Activated CD4-positive, alpha-beta T cell treated with anti-CD3 and anti-CD28 coated beads, Interleukin-2, Interleukin-4, amounts not matched to agents 100 ng/mL and 50 ng/mL, durations not matched to agents 16 hours and 8 hours (primary cell): ENCODE data around the gene MUC12.
"Not testable (repeated sequence)": the region's sequence is repeated elsewhere in the genome, so short reads cannot be mapped to it uniquely, and the experiment has no call there.

Source experiments
- DNase-seq: peaks from one replicate; pipeline ENCODE4 v3.0.0-alpha.2; 2020; ENCODE audit warnings: low spot score

The MUC12 gene

DNA sequence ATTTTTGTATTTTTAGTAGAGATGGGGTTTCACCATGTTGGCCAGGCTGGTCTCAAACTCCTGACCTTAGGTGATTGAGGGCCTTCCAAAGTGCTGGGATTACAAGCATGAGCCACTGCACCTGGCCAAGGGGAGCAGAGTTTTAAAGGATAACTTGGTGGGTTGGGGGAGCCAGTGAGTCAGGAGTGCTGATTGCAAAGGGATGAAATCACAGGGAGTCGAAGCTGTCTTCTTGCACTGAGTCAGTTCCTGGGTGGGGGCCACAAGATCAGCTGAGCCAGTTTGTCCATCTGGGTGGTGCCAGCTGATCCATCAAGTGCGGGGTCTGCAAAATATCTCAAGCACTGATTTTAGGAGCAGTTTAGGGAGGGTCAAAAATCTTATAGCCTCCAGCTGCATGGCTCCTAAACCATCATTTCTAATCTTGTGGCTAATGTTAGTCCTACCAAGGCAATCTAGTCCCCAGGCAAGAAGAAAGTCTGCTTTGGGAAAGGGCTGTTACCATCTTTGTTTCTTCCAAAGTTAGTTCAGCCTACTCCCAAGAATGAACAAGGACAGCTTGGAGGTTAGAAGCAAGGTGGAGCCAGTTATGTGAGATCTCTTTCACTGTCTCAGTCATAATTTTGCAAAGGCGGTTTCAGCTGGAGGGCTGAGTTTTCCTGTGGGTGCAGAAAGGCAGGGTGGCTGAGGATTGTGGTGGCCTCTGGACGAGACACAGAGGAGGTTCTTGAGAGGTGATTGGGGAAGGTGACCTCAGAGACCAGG is 15.8 kb downstream of the MUC12 start:
- DNase-seq: not testable (repeated sequence)

DNA sequence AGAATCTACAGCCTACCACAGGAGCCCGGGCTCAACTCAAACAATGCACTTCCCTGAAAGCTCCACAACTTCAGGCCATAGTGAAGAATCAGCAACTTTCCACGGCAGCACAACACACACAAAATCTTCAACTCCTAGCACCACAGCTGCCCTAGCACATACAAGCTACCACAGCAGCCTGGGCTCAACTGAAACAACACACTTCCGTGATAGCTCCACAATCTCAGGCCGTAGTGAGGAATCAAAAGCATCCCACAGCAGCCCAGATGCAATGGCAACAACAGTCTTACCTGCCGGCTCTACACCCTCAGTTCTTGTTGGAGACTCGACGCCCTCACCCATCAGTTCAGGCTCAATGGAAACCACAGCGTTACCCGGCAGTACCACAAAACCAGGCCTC is 22.3 kb downstream of the MUC12 start:
- DNase-seq: no peak

DNA sequence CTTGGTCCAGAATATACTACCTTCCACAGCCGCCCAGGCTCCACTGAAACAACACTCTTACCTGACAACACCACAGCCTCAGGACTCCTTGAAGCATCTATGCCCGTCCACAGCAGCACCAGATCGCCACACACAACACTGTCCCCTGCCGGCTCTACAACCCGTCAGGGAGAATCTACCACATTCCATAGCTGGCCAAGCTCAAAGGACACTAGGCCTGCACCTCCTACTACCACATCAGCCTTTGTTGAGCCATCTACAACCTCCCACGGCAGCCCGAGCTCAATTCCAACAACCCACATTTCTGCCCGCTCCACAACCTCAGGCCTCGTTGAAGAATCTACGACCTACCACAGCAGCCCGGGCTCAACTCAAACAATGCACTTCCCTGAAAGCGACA is 22.9 kb downstream of the MUC12 start:
- not testable (repeated sequence) for DNase-seq

DNA sequence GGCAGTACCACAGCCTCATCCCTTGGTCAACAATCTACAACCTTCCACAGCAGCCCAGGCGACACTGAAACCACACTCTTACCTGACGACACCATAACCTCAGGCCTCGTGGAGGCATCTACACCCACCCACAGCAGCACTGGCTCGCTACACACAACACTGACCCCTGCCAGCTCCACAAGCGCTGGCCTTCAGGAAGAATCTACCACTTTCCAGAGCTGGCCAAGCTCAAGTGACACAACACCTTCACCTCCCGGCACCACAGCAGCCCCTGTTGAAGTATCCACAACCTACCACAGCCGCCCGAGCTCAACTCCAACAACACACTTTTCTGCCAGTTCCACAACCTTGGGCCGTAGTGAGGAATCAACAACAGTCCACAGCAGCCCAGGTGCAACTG is 25.3 kb downstream of the MUC12 start:
- not testable (repeated sequence) for DNase-seq

DNA sequence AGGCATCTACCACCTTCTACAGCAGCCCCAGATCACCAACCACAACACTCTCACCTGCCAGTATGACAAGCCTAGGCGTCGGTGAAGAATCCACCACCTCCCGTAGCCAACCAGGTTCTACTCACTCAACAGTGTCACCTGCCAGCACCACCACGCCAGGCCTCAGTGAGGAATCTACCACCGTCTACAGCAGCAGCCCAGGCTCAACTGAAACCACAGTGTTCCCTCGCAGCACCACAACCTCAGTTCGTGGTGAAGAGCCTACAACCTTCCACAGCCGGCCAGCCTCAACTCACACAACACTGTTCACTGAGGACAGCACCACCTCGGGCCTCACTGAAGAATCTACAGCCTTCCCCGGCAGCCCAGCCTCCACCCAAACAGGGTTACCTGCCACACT is 29.2 kb downstream of the MUC12 start:
- not testable (repeated sequence) for DNase-seq

DNA sequence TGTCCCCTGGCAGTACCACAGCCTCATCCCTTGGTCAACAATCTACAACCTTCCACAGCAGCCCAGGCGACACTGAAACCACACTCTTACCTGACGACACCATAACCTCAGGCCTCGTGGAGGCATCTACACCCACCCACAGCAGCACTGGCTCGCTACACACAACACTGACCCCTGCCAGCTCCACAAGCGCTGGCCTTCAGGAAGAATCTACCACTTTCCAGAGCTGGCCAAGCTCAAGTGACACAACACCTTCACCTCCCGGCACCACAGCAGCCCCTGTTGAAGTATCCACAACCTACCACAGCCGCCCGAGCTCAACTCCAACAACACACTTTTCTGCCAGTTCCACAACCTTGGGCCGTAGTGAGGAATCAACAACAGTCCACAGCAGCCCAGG is 30.0 kb downstream of the MUC12 start:
- DNase-seq: not testable (repeated sequence)

DNA sequence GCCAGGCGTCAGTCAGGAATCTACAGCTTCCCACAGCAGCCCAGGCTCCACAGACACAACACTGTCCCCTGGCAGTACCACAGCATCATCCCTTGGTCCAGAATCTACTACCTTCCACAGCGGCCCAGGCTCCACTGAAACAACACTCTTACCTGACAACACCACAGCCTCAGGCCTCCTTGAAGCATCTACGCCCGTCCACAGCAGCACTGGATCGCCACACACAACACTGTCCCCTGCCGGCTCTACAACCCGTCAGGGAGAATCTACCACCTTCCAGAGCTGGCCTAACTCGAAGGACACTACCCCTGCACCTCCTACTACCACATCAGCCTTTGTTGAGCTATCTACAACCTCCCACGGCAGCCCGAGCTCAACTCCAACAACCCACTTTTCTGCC is 30.7 kb downstream of the MUC12 start:
- not testable (repeated sequence) for DNase-seq

DNA sequence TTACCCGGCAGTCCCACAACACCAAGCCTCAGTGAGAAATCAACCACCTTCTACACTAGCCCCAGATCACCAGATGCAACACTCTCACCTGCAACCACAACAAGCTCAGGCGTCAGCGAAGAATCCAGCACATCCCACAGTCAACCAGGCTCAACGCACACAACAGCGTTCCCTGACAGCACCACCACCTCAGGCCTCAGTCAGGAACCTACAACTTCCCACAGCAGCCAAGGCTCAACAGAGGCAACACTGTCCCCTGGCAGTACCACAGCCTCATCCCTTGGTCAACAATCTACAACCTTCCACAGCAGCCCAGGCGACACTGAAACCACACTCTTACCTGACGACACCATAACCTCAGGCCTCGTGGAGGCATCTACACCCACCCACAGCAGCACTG is 33.0 kb downstream of the MUC12 start:
- DNase-seq: not testable (repeated sequence)

DNA sequence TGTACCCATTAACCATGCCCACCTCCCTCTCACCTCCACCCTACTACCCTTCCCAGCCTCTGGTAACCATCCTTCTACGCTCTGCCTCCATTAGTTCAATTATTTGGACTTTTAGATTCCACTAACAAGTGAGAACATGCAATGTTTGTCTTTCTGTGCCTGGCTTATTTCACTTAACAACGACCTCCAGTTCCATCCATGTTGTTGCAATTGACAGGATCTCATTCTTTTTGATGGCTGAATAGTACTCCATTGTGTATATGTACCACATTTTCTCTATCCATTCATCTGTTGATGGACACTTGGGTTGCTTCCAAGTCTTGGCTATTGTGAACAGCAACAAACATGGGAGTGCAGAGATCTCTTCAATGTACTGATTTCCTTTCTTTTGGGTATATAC is 38.0 kb downstream of the MUC12 start:
- not testable (repeated sequence) for DNase-seq

DNA sequence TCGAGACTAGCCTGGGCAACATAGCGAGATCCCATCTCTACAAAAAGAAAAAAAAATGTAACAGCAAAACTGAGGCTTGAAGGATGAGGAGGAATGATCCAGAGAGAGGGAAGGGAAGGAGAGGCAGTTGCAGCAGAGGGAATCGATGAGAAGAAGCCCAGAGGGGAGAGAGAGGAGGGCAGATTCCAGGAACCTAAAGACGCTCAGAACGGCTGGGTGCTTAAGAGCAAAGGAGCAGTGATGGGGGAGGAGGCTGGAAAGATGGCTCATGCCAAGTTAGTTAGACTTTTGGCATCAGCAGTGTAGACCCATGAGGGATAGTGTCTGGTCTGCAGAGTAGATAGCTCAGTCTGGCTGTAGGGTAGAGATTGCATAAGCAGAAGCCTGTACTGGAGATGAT is 40.3 kb downstream of the MUC12 start:
- DNase-seq: no peak

DNA sequence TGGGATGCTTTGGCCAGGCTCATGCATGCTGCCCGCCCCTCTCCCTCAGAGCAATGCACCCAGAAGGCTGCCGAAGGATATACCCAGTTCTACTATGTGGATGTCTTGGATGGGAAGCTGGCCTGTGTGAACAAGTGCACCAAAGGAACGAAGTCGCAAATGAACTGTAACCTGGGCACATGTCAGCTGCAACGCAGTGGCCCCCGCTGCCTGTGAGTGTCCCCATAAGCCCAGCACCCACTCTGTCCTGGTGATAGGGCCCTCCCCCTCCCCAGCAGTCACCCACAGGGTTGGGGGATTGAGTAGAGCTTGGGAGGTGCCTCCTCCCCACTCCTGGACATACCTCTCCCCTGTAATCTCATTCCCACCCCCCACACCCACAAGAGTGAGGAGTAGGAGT is 43.6 kb downstream of the MUC12 start:
- DNase-seq: no peak

DNA sequence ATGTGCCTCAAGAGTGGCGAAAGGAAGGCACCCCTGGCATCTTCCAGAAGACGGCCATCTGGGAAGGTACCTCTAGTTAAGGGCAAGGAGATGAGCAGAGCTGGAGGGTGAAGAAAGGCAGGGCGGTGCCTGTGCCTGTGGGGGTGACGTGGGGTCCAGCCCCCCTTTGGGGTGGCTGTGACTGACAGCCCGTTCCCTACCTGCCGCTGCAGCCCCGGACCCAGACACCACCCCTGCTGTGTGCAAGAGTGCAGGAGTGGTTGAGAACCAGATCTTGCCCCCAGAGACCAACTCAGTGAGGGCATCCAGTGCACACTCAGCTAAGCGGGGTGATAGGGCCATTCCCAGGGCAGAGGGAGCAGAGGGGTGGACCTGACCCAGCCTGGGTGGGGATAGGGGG is 46.3 kb downstream of the MUC12 start:
- DNase-seq: no peak

DNA sequence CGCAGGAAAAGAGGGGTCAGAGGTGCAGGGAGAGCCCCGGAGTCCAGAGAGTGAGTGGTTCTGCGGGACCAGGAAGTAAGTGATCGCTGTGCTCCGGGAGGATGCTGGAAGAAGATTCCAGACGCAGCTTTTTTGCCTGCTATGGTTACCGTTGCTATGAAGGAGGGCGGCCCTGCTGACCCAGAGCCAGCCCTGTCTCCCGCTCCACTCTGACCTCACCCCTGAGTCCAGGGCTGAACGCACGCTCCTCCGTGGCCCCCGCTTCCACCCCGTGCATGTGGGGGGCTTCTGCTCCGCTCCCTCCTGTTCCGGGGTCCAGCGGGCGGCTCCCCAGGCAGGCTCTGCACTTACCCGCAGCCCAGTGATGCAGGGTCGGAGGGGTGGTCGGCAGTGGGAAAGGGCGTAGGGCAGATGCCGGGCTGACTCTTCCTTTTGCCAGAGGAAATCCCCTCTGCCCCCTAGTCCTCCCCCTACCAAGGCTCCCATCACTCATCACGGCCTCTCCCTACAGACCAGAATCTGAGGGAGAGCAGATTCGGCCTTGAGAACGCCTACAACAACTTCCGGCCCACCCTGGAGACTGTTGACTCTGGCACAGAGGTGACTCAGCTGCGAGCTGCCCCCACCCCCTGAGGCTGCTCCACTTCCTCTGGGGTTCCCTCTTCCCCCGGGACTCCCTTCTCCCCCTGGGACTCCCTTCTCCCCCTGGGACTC is 47.9 kb downstream of the MUC12 start:
- DNase-seq: peak; percentile 77

DNA sequence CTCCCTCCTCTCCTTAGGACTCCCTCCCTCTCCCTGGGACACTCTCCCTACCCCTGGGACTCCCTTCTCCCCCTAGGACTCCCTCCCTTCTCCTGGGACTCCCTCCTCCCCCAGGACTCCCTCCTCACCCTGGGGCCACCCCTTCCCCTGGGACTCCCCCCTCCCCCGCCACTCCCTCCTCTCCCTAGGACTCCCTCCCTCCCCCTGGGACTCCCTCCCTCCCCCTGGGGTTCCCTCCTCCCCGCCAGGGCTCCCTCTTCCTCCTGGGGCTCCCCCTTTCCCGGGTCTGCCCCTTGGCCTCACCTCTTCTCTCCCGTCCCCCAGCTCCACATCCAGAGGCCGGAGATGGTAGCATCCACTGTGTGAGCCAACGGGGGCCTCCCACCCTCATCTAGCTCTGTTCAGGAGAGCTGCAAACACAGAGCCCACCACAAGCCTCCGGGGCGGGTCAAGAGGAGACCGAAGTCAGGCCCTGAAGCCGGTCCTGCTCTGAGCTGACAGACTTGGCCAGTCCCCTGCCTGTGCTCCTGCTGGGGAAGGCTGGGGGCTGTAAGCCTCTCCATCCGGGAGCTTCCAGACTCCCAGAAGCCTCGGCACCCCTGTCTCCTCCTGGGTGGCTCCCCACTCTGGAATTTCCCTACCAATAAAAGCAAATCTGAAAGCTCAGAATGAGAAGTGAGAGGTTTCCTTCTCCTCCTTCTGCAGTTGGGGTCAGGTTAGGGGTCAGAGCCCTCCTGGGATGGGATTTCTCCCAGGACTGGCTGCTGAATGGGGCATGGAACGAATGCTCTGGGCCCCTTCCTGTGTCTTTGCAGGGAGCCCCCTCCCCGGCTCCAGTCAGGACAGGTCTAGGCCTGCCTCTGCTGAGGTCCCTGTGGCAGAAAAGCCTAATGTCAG is 49.2 kb downstream of the MUC12 start:
- DNase-seq: peak; percentile 9

DNA sequence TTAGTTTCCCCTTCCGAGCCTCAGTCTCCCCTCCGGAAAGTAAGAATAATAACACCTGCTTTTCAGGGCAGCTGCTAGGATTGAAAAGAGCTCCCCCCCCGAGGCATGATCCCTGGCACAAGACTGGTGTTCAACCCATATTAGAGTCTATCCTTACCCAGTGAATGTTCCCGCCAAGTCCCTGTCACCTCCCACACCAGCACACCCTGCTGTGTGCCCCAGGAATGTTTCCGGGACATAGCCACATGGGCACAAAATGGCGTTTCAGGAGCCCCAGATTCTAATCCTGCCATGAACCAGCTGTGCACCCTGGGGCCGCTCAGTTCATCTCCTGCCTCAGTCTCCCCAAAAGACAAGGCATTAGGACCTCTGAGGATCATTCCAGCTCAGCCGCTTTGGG is 51.1 kb downstream of the MUC12 start:
- no peak for DNase-seq

DNA sequence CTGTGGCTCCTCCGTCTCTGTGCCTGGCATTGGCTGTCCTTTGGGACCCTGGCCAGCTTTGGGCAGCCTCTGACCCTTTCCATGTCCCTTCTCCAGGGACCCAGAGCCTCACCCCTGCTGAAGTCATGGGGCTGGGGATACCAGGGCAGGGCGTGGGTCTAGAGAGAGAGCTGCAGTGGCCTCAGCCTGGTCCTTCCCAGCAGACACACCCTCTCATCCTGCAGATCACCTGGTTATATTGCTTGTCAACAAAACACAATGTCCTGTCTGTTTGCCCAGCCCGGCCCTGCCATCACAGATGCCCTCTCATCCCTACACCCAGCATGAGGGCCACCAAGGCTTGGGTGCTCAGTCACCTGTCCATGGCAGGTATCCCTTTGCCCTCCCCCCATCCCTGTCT is 52.3 kb downstream of the MUC12 start:
- DNase-seq: no peak

DNA sequence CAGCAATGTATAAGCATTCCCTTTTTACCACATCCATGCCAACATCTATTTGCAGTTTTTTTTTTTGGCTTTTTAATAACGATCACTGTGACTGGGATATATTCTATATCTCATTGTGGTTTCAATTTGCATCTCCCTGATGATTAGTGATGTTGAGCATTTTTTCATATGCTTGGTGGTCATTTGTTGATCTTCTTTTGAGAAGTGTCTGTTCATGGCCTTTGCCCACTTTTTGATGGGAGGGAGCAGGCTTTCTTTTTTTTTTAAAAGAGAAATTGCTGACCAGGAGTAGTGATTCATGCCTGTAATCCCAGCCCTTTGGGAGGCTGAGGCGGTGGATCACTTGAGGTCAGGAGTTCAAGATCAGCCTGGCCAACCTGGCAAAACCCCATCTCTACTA is 54.5 kb downstream of the MUC12 start:
- DNase-seq: no peak

DNA sequence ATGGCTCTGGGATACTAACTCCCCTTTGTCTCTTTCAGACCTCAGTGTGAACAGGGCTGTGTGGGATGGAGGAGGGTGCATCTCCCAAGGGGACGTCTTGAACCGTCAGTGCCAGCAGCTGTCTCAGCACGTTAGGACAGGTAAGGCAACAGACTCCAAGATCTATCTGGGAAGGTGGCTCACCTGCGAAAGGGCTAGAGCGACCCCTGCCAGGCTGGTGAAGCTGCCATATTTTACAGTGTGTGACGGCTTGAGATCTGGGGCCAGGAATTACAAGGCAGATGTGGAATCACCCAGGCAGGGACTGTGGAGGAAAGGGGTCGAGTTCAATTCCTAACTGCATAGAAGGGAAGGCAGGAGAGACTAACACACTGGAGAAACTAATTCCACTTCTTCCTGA is 61.7 kb downstream of the MUC12 start:
- no peak for DNase-seq

DNA sequence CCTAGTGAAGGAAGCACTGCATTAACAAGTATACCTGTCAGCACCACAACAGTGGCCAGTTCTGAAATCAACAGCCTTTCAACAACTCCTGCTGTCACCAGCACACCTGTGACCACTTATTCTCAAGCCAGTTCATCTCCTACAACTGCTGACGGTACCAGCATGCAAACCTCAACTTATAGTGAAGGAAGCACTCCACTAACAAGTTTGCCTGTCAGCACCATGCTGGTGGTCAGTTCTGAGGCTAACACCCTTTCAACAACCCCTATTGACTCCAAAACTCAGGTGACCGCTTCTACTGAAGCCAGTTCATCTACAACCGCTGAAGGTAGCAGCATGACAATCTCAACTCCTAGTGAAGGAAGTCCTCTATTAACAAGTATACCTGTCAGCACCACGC is 66.6 kb downstream of the MUC12 start:
- DNase-seq: no peak

DNA sequence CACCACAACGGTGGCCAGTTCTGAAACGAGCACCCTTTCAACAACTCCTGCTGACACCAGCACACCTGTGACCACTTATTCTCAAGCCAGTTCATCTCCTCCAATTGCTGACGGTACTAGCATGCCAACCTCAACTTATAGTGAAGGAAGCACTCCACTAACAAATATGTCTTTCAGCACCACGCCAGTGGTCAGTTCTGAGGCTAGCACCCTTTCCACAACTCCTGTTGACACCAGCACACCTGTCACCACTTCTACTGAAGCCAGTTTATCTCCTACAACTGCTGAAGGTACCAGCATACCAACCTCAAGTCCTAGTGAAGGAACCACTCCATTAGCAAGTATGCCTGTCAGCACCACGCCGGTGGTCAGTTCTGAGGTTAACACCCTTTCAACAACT is 71.9 kb downstream of the MUC12 start:
- not testable (repeated sequence) for DNase-seq

DNA sequence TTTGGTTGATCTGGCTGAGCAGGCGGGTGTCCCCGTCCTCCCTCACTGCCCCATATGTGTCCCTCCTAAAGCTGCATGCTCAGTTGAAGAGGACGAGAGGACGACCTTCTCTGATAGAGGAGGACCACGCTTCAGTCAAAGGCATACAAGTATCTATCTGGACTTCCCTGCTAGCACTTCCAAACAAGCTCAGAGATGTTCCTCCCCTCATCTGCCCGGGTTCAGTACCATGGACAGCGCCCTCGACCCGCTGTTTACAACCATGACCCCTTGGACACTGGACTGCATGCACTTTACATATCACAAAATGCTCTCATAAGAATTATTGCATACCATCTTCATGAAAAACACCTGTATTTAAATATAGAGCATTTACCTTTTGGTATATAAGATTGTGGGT is 89.0 kb downstream of the MUC12 start:
- peak; percentile 31 for DNase-seq

DNA sequence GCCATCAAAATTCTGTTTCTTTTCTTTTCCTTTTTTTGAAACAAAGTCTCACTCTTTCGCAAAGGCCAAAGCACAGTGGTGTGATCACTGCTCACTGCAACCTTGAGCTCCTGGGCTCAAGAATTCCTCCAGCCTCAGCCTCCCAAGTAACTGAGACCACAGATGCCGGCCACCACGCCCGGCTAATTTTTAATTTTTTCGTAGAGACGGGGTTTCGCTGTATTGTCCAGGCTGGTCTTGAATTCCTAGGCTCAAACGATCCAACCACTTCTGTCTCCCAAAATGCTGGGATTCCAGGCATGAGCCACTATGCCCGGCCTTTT is 90.2 kb downstream of the MUC12 start:
- no peak for DNase-seq

DNA sequence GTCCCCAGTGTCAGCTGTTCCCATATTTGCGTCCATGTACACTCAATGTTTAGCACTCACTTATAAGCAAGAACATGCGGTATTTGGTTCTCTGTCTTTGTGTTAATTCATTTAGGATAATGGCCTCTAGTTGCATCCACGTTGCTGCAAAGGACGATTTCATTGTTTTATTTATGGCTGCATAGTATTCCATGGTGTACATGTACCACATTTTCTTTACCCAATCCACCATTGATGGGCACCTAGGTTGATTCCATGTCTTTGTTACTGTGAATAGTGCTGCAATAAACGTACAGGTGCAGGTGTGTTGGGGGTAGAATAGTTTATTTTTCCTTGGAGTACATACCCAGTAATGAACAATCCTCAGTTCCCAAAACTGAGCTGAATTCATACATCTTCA is 91.6 kb downstream of the MUC12 start:
- no peak for DNase-seq
